A673 (cell line): ENCODE results near the gene LRP1B.

Source experiments
- CTCF ChIP-seq: fragments of 300-800, 200-600 bp; sonication (generic); conservative IDR thresholded peaks from 2 replicates; pipeline ENCODE4 v1.5.1; 2017; ENCODE audit warnings: low read depth, mild to moderate bottlenecking, antibody characterized with exemption, low read length, moderate library complexity, mixed read lengths
- EZH2 ChIP-seq: fragments of 200-600 bp; sonication (generic); IDR thresholded peaks from 2 replicates; pipeline ENCODE4 v1.6.1; 2017; ENCODE audit warnings: borderline replicate concordance, low read depth, mild to moderate bottlenecking, mixed read lengths, antibody characterized with exemption, low read length; ENCODE audit not compliant: poor library complexity, severe bottlenecking

- TF ChIP-seq CTCF, result no peak
- TF ChIP-seq EZH2, result no peak
Observed at GRCh38 chr2:140356697-140357096, 1774.1 kb downstream of the LRP1B start.
